Measurements from ENCODE around the gene CYSLTR2.

DNA sequence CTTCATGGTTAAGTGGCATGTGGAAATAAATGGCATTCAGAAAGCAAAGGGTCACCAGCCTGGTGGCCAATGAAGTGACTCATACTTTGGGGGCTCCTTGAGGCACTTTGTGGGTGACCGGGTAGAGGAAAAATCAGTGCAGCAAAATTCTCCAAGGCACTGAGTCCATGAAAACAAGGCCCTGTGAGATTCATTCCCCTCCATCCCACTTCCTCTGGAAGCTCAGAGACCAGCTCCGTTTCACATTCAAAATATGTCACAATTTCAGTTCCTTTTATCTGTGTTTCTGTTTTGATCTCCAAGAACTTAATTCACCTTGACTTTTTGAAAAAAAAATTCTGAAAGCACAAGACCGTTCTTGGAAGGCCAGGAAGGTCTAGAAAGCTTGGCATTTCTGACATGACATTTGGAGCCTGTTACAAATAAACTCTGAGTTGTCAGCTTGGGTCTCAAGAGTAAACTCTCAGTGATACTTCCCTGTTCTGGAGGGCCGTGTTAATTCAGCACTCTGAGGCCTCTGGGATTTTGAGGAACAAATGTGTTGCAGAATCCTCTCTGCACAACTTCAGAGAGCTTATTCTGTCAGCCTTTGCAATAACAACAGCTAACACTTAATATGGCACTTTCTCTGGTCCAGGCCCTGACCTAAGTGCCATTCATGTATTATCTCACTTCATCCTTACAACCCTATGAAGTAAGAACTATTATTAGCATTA, 6.8 kb downstream of the CYSLTR2 start:
- TF ChIP-seq EP300 (IDR thresholded peaks at IDR 0.05) = no peak
- TF ChIP-seq, protein P1, sequence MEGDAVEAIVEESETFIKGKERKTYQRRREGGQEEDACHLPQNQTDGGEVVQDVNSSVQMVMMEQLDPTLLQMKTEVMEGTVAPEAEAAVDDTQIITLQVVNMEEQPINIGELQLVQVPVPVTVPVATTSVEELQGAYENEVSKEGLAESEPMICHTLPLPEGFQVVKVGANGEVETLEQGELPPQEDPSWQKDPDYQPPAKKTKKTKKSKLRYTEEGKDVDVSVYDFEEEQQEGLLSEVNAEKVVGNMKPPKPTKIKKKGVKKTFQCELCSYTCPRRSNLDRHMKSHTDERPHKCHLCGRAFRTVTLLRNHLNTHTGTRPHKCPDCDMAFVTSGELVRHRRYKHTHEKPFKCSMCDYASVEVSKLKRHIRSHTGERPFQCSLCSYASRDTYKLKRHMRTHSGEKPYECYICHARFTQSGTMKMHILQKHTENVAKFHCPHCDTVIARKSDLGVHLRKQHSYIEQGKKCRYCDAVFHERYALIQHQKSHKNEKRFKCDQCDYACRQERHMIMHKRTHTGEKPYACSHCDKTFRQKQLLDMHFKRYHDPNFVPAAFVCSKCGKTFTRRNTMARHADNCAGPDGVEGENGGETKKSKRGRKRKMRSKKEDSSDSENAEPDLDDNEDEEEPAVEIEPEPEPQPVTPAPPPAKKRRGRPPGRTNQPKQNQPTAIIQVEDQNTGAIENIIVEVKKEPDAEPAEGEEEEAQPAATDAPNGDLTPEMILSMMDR (IDR thresholded peaks at IDR 0.05) = no peak
